ENCODE results near the gene TAMALIN. TPM values are rescaled to one million over a fixed set of nuclear protein-coding genes. Genes with fewer than 3 reads are reported as not detected.
A peak's percentile ranks its signal among the peaks of the same experiment; 100 is the strongest.

Gene TAMALIN
- total and polyA plus RNA-seq, 4 experiments from 2014 or later, result 1.2 to 31.7 (median 17.9) TPM

DNA sequence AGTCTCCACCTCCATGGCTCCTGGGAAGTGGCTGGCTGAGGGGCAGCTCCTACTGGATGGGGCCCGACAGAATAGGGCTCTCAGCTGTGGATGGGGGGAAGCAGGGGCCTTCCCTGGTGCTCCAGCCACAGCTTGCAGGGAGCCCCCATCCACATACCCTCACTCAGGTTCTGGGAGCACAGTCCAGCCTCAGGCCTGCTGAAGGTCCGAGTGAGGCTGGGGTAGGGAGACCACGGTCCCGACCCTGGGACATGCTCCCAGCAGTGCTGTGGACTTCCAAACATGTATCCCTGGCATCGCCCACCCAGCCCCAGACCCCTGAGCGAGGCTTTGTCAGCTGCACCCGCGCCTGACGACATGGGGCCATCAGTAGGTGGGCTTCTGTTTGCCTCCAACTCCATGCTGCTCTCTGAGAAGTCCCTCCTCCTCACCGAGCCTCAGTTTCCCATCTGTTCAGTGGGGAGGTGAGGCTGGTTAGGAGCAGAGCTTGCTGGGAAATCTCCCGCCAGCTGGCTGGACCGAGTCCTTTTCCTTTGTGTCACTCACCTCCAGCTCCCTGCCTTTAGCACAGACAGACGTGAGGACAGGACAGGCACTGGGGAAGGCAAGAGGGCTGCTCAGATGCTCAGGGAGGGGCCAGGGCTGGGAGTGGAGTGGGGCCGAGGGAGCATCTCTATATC, 53.9 kb downstream of the TAMALIN start:
- Histone ChIP-seq H3K4me3 (ENCODE audit: low read length in 2 of 2) (no peak overlapping the region), H3K9me3 (ENCODE audit: control insufficient read depth in 1 of 2, low read length in 2 of 2) (no peaks in the 10 kb centered on the region), H3K27me3 (ENCODE audit: insufficient read depth, low read length) (no peaks in the 10 kb centered on the region), H3K4me1 (ENCODE audit: insufficient read depth, low read length) (no peaks in the 10 kb centered on the region), H3K27ac (ENCODE audit: low read depth, low read length) (no peak overlapping the region), H3K36me3 (ENCODE audit: insufficient read depth, low read length) (no peaks in the 10 kb centered on the region)
- Mint-ChIP-seq H3K4me3 (no peak overlapping the region), H3K27ac (no peak overlapping the region), H3K4me1 (no peaks in the 10 kb centered on the region), H3K9me3 (no peaks in the 10 kb centered on the region), H3K36me3 (no peaks in the 10 kb centered on the region), H3K27me3 (peaks cover 0 to 3% of the 10 kb centered on the region in 2 donors)
- ChIA-PET CTCF (ENCODE audit: partially characterized antibody) (interaction anchor here (0.9 to 17.7 kb wide), 2 partner anchors 9 to 38 kb away, joined by 6 to 289 read pairs; partner anchors contain the start of gene ATG101), POLR2A (ENCODE audit: partially characterized antibody) (interaction anchor here (0.9 to 1.9 kb wide), 3 partner anchors 9 to 35 kb away, joined by 3 to 6 read pairs (median 5); partner anchors contain the start of genes ATG101 and NR4A1)
- DNase-seq, result no peak
- intact Hi-C loops (cut with micrococcal nuclease), result no loop called here

DNA sequence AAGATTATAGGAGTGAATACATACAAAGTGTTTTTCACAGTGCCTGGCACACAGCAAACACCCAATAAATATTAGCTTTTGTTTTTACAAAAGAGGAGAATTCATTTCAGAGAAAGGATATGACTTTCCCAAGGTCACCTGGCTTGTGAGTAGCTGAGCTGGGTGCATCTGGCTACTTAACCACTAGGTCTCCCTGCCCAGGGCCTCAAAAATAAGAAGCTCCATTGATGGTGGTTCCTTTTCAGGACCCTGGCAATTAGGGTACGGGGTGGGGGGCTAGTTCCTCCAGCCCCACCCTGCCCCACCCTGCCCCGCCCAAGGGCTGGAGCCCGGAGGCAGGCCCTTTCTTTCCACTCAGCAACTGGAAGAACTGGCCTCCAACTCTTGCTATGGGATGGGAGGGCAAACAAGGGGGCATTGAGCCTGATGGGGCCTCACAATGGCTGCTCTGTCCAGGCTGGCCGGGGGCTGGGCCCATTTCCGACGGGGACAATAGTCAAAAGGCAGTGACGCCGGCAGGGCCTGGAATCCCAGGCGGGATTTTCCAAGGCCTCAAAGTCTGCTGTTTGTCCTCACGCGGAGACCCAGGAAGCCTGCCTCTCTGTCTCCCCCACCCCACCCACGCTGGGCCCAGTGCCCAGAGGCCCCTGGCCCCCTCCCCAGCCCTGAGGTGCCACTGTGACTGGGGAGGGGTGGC, 54.9 kb downstream of the TAMALIN start:
- Histone ChIP-seq H3K27me3 (ENCODE audit: insufficient read depth, low read length) (no peaks in the 10 kb centered on the region), H3K36me3 (ENCODE audit: insufficient read depth, low read length) (no peaks in the 10 kb centered on the region), H3K9me3 (ENCODE audit: control insufficient read depth in 1 of 2, low read length in 2 of 2) (no peaks in the 10 kb centered on the region), H3K27ac (ENCODE audit: low read depth, low read length) (no peak overlapping the region), H3K4me1 (ENCODE audit: insufficient read depth, low read length) (no peaks in the 10 kb centered on the region), H3K4me3 (ENCODE audit: low read length in 2 of 2) (no peak overlapping the region)
- Mint-ChIP-seq H3K27ac (no peak overlapping the region), H3K27me3 (peaks cover 0 to 3% of the 10 kb centered on the region in 2 donors), H3K4me3 (no peak overlapping the region), H3K36me3 (no peaks in the 10 kb centered on the region), H3K9me3 (no peaks in the 10 kb centered on the region), H3K4me1 (no peaks in the 10 kb centered on the region)
- POLR2A ChIA-PET (ENCODE audit: partially characterized antibody), result interaction anchor here (0.9 to 1.9 kb wide), 4 partner anchors 8 to 36 kb away, joined by 3 to 6 read pairs (median 4); partner anchors contain the start of genes ATG101 and NR4A1
- no peak for DNase-seq
- intact Hi-C loops (cut with micrococcal nuclease), result no loop called here
- CTCF ChIA-PET (ENCODE audit: partially characterized antibody), result interaction anchor here (0.9 to 17.7 kb wide), 2 partner anchors 8 to 39 kb away, joined by 6 to 289 read pairs; partner anchors contain the start of gene ATG101

DNA sequence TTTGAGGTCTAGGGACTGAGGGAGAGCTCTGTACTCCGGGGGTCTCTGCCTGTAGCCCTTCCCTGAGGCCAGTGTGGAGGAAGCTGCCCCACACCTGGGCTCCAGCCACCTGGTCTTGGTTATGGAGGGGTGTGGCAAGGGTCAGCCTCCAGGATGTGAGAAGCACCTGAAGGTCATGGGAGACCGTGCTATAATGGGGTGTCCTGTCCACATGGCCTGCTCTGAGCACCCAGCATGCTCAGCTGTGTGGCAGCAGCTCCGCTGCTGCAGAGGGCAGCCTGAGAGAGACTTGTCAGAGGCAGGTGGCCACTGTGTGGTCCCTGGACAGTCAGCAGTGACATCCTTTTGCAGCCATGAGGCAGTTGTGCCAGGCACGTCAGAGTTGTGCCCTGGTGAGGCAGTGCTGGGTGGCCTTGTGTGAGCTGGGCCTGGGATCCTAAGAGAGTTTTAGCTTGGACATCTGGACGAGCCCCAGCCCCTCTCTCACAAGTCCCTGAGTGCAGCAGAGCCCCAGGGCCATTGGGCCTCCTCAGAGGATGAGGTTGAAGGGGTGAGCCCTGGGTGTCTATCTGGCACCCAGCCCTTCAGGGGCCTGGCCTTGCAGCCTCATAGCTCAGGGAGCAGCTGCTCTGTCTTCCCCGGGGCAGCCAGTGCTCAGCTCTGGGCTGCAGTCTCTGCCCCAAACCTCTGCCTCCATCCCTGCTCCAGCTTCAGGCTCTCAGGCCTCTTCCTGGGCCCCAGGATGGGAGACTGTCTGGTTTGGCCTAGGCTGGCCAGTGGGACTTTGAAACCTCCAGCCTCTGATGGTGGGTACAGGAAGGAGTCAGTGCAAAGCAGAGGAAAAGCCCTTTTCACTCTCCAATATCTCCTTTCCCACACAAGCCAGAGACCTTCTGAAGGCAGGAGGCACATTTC, 55.7 kb downstream of the TAMALIN start:
- Histone ChIP-seq H3K9me3 (ENCODE audit: control insufficient read depth in 1 of 2, low read length in 2 of 2) (no peaks in the 10 kb centered on the region), H3K27ac (ENCODE audit: low read depth, low read length) (no peak overlapping the region), H3K36me3 (ENCODE audit: insufficient read depth, low read length) (no peaks in the 10 kb centered on the region), H3K27me3 (ENCODE audit: insufficient read depth, low read length) (no peaks in the 10 kb centered on the region), H3K4me1 (ENCODE audit: insufficient read depth, low read length) (no peaks in the 10 kb centered on the region), H3K4me3 (ENCODE audit: low read length in 2 of 2) (no peak overlapping the region)
- Mint-ChIP-seq H3K4me1 (no peaks in the 10 kb centered on the region), H3K27me3 (peaks cover 0 to 3% of the 10 kb centered on the region in 2 donors), H3K4me3 (no peak overlapping the region), H3K27ac (no peak overlapping the region), H3K36me3 (no peaks in the 10 kb centered on the region), H3K9me3 (no peaks in the 10 kb centered on the region)
- no peak for DNase-seq
- POLR2A ChIA-PET (ENCODE audit: partially characterized antibody), result interaction anchor here (1.0 to 1.9 kb wide), 3 partner anchors 9 to 37 kb away, joined by 3 to 6 read pairs (median 4); partner anchors contain the start of gene NR4A1
- CTCF ChIA-PET (ENCODE audit: partially characterized antibody), result interaction anchor here (0.9 to 17.7 kb wide), 3 partner anchors 9 to 39 kb away, joined by 4 to 289 read pairs (median 5); no protein-coding TSS in a partner anchor
- intact Hi-C loops (cut with micrococcal nuclease), result no loop called here

DNA sequence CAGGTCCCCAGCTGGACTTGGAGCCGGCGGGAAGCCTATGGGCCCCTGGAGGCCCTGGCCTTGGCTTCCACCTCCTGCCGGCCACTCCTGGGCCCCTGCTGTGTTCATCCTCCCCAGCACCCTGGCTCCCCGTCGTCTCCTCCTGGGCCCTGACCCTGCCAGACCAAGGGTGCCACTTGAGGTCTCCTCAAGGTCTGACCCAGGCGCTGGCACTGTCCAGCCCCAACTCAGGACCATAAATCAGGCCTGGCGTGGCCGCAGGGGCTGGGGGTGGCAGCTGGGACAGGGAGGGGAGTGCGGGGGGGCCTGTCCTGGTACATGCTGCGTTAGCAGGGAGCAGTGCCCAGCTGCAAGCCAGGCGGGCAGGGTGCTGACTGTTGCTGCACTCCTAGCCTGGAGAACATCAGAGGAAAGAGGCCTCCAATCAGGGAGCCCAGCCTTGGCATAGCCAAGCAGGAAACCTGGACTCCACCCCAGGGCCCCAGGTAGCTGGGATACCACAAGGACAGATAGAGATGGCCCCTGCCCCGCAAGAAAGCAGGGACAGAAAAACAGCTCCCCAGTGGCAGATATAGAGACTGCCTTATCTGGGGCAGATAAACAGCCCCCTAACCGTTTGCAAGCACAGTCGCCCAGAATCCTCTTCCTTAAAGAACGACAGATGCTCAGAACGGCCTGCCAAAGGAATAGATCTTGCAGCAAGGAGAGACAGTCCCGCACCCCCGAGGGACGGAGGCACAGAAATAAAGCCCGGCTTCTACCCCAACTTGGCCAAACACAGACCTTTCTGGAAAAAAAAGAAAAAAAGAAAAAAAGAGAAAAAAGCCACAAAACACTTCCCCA, 56.6 kb downstream of the TAMALIN start:
- H3K4me3 Mint-ChIP-seq, result no peak overlapping the region
- no peaks in the 10 kb centered on the region for H3K4me1 Mint-ChIP-seq
- peaks cover 0 to 3% of the 10 kb centered on the region in 2 donors for H3K27me3 Mint-ChIP-seq
- Histone ChIP-seq H3K27ac (ENCODE audit: low read depth, low read length) (no peak overlapping the region), H3K9me3 (ENCODE audit: control insufficient read depth in 1 of 2, low read length in 2 of 2) (no peaks in the 10 kb centered on the region), H3K27me3 (ENCODE audit: insufficient read depth, low read length) (no peaks in the 10 kb centered on the region), H3K4me3 (ENCODE audit: low read length in 2 of 2) (no peak overlapping the region), H3K4me1 (ENCODE audit: insufficient read depth, low read length) (no peaks in the 10 kb centered on the region), H3K36me3 (ENCODE audit: insufficient read depth, low read length) (no peaks in the 10 kb centered on the region)
- ChIA-PET CTCF (ENCODE audit: partially characterized antibody) (interaction anchor here (0.5 to 17.7 kb wide), 4 partner anchors 8 to 252 kb away, joined by 3 to 289 read pairs (median 4); no protein-coding TSS in a partner anchor), POLR2A (ENCODE audit: partially characterized antibody) (interaction anchor here (1.0 to 1.1 kb wide), 2 partner anchors 12 to 38 kb away, joined by 3 to 4 read pairs; partner anchors contain the start of gene NR4A1)
- H3K27ac Mint-ChIP-seq, result peak overlapping the region in 1 of 7 donors; percentile 35
- H3K9me3 Mint-ChIP-seq, result no peaks in the 10 kb centered on the region
- H3K36me3 Mint-ChIP-seq, result no peaks in the 10 kb centered on the region
- intact Hi-C loops (cut with micrococcal nuclease), result no loop called here
- no peak for DNase-seq

DNA sequence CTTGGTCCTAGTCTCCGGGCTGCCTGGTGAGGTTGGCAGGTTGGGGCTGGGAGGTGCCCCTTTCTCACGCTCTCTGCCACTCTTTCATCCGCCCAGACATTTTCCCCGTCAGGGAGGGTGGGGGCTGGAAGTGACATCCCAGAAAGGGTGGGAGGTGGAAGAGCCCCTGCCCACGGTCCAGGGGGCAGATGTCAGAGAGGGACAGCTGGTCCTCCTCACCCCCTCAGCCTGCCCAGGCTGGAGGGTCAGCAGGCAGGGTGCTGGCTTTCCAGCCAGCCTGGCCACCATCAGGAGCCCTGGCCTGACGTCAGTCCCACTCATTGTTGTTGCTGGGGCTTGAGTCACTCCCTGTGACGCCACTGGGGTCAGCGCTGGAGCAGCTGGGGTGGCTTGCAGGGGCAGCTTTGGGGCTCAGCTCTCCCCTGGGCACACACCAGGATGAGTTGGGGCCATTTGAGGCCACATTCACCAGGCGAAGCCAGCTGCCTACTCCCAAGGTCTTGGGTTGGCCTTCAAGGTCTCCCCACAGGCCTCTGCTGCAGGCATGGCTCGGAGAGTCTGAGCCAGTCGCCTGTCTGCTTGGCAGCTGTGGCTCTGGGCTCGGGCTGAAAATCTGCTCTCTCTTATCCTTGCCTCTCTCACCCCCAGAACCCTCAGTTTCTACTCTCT, 57.4 kb downstream of the TAMALIN start:
- peaks cover 0 to 3% of the 10 kb centered on the region in 2 donors for H3K27me3 Mint-ChIP-seq
- no peak for DNase-seq
- H3K9me3 Mint-ChIP-seq, result no peaks in the 10 kb centered on the region
- H3K36me3 Mint-ChIP-seq, result no peaks in the 10 kb centered on the region
- H3K36me3 ChIP-seq (ENCODE audit: insufficient read depth, low read length), result no peaks in the 10 kb centered on the region
- H3K27me3 ChIP-seq (ENCODE audit: insufficient read depth, low read length), result no peaks in the 10 kb centered on the region
- H3K4me3 Mint-ChIP-seq, result no peak overlapping the region
- no peaks in the 10 kb centered on the region for H3K9me3 ChIP-seq (ENCODE audit: control insufficient read depth in 1 of 2, low read length in 2 of 2)
- ChIA-PET CTCF (ENCODE audit: partially characterized antibody) (interaction anchor here (1.2 to 17.7 kb wide), 2 partner anchors 18 to 41 kb away, joined by 4 to 289 read pairs; no protein-coding TSS in a partner anchor), POLR2A (ENCODE audit: partially characterized antibody) (interaction anchor here (0.9 to 1.4 kb wide), 3 partner anchors 13 to 39 kb away, joined by 3 to 6 read pairs (median 4); partner anchors contain the start of gene NR4A1)
- intact Hi-C loops (cut with micrococcal nuclease), result no loop called here
- H3K4me1 ChIP-seq (ENCODE audit: insufficient read depth, low read length), result peaks cover 2% of the 10 kb centered on the region
- peaks cover 3% of the 10 kb centered on the region in 4 donors for H3K4me1 Mint-ChIP-seq
- peak overlapping the region in 1 of 7 donors; percentile 89 for H3K27ac Mint-ChIP-seq
- no peak overlapping the region for H3K4me3 ChIP-seq (ENCODE audit: low read length in 2 of 2)
- H3K27ac ChIP-seq (ENCODE audit: low read depth, low read length), result no peak overlapping the region
